Measurements from ENCODE around the gene FOXL2NB.

Gene FOXL2NB

DNA sequence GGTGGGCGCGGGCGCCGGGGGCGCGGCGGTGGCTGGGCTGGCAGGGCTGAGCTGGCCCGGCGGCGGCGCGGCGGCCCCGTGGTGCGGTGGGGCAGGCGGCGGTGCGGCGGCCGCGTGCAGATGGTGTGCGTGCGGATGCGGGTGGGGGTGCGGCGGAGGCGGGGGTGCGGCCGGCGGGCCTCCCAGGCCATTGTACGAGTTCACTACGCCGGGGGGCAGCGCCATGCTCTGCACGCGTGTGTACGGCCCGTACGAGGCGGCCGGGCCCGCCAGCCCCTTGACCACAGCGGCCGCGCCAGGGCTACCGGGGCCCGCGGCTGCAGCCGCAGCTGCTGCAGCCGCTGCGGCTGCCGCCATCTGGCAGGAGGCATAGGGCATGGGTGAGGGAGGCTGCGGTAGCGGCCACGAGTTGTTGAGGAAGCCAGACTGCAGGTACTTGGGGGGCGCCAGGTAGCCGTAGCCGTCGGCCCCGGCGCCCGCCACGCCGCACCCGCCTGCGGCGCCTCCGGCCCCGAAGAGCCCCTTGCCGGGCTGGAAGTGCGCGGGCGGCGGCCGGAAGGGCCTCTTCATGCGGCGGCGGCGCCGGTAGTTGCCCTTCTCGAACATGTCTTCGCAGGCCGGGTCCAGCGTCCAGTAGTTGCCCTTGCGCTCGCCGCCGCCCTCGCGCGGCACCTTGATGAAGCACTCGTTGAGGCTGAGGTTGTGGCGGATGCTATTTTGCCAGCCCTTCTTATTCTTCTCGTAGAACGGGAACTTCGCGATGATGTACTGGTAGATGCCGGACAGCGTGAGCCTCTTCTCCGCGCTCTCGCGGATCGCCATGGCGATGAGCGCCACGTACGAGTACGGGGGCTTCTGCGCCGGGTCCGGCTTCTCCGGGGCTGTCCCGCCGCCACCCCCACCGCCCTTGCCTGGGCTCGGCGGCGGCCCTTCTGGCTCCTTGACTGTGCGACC lies 1.0 kb upstream of the FOXL2NB start:
- peak in 1 of 2 donors; percentile 27 for DNase-seq

DNA sequence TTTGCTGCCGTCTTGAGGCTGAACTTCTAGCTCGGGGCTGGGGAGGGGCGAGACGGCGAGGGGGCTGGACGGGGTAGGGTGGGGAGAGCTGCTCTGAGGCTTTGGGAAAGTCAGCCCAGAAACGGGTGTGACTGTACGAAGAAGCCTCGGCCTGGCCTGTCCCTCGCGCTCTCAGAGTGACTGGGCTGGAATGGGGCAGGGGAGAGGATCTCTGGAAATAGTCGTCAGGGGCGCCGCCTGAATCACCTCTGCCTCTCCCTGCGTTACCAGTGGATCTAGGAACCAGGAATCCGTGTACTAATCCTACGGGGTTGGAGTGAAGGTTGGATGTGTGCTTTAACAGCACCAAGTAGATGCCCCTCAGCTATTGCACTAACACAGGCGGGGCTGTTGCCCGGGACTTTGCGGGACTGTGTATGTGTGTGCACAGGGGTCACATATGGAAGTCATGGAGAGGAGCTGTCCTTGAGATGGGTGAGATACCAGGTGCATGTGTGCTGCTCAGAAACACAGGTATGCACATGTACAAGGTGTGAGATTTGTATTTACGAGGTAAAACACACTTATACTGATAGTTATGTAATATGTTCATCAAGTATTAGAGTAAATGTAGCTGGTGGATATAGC lies 591 bp downstream of the FOXL2NB start:
- no peak for DNase-seq

DNA sequence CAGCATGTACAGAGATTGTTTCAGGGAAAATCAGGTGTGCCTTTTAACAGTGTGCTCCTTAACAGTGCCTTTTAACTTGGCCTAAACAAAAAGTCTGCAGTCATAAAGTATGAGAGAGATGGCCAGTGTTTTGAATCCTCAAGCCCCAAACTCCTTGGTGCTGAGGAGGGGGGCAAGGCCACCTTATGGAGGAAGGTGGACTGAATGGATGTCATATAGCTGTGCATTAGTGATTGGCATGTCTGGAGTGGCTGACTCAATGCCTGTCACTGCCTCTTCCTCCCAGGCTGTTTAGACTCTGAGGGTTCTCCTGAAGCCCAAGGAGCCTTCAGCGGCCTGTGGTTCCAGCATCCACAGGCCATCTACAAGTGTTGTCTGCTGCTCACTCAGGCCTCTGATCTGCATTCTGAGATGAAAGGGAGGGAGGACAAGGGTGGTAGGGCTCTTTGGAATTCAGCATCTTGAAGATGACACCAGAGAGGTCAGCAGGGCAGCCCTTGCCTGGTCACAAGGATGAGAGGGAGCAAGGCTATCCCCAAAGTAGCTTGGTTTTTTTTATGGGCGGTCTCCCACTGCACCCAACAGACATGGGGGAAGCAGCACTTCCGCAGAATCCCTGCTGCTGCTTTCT lies 1.5 kb downstream of the FOXL2NB start:
- DNase-seq, result no peak

DNA sequence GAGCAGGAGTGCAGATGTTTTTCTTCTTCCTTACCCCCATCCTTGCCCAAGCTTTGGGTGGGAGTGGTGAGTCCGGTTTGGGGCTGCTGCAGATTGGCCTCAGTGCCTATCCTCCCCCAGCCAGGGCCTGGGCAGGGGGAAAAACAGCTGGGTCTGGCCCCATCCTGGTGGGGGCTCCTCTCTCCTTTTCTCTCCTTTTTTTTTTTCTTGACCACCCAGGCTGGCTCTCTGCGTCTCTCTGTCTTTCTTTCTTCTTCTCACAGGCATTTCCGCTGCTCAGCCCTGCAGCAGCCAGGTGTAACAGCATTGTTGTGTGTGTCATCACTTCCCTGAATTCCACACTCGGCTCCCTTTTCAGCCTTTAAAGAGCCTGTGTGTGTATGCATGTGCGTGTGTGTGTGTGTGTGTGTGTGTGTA lies 2.0 kb downstream of the FOXL2NB start:
- no peak for DNase-seq

DNA sequence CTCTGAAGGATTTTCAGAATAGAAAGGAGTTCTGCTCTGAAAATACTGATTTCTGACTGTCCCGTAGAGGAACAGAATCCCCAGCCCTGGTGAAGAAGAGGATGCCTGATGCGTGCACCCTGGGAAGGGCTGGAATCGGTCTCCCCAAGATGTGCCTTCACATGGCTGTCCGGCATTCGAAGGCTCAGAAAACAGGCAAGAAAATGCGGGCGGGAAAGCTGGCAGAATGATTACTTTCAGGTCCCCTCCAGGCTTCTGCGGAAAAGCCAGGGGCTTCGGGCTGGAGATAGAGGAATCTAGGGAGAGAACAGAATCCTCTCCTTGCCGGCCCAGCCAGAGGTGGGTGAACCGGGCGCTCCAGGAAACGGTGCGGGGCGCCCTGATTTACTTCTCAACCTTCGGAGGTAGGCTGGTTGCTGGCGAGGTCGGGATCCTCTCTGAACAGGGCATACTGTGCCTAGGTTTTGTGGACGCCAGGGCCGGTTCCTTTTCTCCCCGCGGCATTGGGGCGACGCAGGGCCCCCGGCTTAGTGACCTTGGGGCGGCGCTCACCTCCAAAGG lies 2.5 kb downstream of the FOXL2NB start:
- DNase-seq, result no peak

DNA sequence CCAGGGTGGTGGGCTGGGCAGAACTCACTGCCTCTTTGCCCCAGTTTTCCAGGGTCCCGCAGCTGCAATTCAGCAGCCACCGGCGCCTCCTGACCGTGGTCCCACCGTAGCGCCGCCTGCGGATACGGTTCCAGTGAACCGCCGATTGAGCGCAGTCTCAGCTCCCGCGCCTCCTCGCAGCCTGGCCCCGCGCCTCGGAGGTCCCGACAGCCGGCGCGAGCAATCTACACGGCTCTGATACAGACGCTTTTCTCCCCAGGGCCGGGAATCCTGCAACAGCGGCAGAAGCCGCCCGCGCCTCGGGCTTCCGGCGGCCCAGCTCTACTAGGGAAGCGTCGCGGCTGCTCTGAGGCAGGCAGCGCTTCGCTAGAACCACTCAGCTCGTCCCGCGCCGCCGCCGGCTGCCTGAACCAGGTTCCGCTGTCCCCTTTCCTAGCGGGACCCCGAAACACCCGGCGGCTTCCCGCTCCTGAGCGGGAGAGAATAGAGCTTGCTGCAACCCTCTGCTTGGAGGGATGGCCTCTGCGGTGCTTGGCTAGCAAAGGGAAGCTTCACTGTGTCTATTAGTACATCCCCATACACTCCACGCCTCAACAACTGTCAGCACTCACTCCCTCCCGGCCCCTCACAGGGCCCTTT lies 3.1 kb downstream of the FOXL2NB start:
- no peak for DNase-seq

DNA sequence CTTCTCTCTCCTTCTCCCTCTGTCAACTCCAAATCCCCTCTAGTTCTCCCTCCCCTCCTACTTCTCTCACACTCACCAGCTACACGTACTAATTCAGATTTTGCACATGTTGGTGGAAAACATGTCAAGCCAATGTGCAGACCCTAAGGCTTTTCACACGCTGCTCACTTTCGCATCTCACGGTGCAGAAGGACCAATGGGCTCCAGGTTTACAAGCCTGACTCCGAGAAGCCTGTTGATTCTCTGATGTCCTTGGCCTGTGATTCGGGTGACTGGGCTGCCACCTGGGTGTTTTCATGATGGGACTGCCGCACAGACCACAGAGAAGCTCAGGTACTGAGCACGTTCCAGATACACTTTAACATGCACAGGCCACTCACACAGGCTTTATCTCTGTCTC lies 3.7 kb downstream of the FOXL2NB start:
- no peak for DNase-seq

DNA sequence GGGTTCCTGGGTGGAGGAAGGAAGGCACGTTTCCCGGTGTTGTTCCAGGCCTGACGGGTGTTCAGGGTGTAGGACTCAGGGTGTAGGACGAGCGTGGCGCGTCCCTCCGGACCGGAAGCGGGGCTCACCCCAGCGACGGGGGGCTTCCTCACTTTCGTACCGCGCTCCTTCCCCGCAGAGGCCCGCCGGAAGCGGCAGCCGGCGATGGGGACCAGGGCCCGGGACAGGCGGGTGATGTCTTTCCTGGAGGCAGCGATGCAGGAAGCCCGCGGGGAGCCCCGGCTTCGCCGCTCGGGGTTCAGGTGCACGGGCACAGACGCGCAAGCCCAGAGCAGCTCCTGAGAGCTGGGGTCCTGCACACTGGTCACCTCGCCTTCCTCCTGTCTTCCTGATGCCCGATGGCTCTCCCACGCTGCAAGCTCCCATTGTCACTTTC lies 13.4 kb downstream of the FOXL2NB start:
- no peak for DNase-seq

DNA sequence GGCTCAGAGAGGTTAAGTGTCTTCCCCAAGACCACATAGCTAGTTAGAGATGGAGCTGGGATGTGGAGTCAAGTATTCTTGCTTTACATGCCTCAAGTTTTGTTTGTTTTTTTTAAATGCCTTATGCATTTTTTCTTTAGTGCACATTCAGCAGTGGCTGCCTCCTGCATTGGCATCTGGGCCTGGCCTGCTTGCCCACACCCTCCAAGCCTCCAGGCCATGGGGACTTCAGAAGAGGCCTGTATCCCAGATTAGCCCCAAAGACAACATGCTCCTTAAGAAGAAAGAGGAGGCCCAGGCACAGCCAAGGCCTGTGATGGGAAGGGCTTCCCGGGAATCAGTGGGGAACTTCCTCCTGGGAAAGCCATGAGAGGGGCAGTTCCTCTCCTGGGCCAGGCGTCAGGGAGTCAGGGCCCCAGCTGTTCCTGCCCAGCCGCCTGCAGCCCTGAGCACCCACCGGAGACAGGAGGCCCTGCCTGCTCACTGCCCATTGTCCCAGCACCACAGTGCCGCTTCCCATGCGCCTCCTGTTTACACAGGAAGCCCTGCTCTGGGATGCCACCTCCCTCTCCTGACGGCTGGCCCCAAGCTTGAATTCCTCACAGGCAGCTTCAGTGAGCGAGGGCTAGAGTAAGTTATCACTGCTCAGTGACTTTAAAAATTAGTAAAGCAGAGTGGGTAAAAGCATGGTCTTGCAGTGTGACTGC lies 16.0 kb downstream of the FOXL2NB start:
- DNase-seq, result no peak

DNA sequence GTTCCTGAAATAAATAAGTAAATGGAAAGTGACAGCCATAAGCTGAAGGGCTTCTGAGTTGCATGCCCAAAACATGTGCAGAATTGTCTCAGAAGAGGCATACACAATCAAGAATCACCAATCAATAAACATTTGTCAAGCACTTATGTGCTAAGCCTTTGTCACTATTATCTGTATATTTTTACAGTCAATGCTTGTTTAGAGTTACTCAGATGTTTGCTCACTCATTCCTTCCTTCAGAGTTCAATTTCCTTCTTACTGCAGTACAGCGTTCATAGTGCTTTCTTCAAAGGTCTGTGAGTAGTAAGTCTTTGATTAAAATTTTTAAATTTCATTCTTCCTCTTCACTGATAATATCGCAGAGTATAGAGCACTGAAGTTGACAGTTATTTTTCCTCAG lies 17.2 kb downstream of the FOXL2NB start:
- no peak for DNase-seq

DNA sequence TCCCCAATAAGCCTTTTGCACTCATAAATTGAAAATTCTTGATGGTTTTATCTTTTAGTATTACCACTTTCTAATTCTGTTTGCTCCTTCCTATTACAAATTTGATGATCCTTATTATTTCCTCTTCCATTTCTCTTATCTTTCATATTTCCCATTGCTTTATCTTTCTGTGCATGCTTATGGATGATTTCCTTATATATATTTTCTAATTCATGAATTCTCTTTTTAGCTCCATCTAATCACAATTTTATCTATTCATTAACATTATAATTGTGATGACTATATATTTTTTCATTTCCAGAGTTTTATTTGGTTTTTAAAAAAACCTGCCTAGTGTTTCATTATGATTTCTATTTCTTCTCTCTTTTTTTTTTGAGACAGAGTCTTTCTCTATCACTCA lies 17.9 kb downstream of the FOXL2NB start:
- DNase-seq, result no peak

DNA sequence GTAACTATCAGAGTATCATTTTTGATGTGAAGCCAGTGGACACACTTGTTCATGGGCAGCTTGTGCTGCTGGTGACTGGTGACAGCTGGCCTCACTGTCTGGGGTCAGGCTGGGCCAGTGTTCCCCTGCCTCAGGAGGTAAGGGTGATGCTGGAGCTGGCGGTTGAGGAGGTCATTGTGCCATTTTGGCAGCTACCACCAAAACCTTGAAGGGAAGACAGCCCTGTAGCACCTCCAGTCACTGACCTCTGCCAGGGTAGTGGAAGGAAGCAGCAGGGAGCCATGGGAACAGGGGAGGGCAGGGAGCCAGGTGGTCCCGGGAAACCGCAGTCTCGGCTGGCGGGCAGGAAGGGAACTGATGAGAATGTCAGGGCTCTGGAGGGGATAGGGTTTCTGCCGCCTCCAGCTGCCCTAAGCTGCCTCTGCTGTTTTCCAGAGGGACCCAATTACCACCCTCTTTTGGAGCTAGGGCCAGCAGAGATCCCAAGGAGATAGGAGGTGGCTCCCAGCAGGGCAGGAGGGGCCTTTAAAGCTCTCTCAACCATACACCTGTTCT lies 24.8 kb downstream of the FOXL2NB start:
- no peak for DNase-seq

DNA sequence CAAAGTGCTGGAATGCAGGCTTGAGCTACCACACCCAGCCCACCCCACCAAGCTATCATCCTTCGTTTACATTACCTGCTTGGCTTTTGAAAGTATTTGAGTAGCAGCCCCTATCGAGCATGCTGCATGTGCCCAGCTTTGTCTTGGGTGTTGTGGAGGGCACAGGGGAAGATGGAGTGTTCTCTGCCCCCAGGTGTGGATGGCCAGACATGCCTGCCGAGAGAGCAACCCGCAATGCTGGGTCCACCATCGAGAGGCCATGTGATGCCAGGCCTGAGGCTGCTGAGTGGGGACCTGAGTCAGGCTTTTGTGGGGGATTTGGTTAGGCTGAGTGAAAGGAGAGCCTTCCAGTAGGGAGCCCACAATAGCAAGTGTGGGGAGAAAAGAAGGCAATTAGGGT lies 25.9 kb downstream of the FOXL2NB start:
- no peak for DNase-seq

DNA sequence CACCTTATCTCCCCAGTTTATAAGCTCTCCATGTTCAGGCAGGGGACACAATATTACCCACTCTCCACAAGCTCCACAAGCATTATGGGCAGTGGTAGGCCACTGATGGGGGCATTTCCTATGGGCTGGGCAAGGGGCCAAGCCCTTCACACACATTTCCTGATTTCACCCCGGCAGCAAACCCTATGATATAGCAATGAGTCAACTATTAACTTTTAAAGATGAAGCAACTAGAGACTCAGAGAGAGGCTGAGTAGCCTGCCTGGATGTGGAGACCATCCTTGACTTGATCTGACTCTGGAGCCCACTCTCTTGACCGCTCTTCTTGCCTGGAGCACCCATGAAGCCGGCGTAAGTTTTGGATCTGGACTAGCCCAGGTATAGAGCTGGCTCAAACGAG lies 27.4 kb downstream of the FOXL2NB start:
- DNase-seq, result no peak

DNA sequence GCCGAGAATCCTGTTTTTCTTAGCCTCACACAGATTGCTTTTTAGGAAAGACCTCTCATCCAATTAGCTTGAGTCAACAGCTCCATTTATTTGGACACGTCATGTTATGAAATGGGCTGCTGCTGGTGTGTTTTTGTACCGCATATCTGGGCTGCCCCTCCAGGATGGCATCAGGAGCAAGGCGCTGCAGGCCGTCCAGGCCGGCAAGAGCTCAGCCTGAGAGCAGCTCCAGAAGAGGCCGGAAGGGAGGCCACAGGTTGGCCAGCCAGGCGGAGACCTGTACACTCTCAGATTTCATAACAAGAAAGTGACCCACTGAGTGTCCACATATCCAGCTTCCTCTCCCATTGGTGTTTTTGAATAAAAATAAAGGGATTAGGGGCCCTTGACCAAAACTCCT lies 28.3 kb downstream of the FOXL2NB start:
- DNase-seq, result no peak

DNA sequence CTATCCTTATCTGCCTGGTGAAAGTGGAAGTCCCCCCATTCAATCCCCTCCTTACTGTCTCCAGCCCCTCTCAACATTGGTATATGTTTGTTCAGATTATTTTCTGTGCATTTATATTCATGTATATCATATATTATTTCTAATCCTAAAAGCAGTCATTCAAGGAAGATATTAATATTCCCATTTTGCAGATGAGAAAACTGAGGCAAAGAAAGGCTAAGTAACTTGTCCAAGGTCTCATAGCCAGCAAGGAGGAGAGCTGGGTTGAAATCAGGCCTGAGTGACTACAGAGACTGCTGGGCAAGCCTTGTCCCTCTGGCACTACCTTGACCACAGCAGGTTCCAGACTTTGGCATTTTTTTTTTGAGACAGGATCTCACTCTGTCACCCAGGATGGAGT lies 29.0 kb downstream of the FOXL2NB start:
- DNase-seq, result no peak

DNA sequence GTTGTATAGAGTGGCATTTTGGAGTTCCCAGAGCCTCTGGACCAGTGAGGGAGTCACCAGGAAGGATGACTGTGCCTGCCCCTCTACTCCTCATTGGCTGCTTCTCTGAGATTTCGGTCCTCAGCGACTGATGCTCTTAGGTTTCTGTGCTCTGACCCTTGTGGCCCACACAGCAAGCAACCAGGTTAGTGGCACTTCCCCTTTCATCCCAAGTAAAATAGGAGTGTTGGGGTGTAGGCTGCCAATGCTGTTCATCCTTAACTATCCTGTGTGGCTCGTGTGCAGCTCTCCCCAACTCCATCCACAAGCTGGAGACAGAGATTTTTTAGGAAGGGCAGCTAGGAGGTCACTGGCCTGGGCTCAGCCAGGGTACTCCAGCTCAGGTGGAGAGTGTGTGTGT lies 37.8 kb downstream of the FOXL2NB start:
- DNase-seq, result no peak

DNA sequence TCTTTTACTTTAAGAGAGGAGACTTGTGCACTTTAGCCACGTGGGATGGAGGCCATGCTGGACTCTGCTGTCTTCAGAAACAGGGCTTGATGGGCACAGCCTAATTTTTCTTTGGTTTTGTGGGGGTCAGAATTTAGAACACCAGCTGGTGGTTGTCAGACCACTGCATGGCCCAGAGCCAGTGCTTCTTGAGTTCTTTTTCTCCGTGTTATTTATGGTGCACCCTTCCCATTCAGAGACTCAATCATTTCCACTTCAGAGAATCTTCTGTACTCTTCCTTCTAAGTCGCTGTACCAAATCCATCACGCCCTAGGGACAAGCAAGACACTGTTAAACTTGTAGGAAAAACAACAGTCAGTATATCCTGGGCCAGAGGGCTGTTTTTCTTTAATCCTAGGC lies 38.9 kb downstream of the FOXL2NB start:
- DNase-seq, result no peak

DNA sequence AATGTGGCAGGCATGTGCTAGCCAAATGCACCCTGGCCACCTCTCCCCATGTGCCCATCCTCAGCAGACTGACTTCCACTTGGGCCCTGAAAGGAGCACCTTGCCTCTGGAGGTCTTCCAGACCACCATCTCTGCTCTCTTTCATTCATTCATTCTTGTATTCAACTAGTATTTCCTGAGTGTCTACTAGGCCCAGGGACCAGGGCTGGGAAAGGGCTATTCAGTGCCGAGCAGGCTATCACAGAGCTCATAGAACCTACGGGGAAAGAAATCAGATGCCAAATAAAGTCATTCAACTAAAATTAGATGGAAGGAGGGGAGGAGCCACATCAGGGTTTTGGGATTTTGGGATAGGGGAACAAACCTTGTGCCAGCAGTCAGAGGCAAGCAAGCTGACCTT lies 40.2 kb downstream of the FOXL2NB start:
- no peak for DNase-seq

DNA sequence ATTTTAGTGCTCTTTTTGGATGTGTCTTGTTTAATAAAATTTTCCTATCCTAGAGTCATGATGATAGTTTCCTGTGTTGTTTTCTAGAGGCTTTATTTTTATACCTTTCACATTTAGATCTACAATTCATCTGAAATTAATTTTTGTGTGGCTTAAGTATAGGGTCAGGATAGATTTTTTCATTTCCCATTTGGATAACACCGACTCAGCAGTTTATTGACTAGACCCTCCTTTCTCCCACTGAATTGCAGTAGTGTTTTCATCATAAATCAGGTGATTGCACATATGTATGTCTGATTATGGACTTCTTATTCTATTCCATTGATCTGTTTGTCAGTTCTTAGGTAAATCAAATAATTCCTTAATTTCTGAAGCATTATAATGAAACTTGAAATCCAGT lies 48.7 kb downstream of the FOXL2NB start:
- no peak for DNase-seq

Measured in CD4-positive, alpha-beta T cell treated with Interferon alpha-2 for 1 hour (primary cell).